HG02642 (cell line): ENCODE results near the gene GPR55.

Experiments used
- ATAC-seq: cut with Tn5 transposase; IDR thresholded peaks from one replicate; pipeline ENCODE4 v1.9.1; 2021; ENCODE audit warnings: mild to moderate bottlenecking; ENCODE audit not compliant: unreplicated experiment, poor library complexity

GPR55 gene

GRCh38 chr2:230904856-230905447 lies 20.1 kb downstream of the GPR55 start:
- no peak for ATAC-seq

DNA sequence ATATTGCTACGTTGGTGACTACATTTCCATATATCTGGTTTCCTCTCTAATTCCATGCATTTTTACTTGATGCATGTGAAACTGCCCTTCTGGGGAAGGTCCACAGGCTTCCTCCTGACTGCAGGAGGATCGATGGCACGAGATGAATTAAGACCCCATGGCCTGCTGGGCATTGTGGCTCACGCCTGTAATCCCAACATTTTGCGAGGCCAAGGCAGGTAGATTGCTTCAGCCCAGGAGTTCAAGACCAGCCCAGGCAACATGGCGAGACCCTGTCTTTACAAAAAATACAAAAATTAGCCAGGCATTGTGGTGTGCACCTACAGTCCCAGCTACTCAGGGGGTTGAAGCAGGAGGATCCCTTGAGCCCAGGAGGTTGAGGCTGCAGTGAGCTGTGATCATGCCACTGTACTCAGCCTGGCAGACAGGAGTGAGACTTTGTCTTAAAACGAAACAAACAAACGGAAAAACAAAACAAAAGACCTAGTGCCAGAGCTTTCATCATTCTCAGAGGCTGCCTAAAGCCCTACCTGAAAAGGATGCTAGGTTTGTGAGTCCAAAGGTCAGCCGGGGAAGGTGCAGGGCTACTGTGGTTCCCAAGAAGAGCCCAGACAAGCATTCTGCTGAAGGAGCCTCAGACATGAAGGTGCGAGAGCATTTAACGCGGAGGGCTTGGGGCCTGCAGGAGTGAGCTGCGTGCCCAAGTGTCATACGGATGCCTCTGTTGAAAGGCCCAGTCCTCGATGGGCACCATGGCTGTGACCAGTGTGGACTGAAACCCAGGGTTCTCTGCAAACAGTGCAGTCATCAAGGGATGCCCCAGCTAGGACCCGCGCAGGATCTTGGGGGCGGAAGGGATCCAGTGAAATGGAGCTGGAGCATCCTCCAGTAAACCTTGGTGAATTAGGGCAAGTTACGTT lies 21.6 kb downstream of the GPR55 start:
- no peak for ATAC-seq

DNA sequence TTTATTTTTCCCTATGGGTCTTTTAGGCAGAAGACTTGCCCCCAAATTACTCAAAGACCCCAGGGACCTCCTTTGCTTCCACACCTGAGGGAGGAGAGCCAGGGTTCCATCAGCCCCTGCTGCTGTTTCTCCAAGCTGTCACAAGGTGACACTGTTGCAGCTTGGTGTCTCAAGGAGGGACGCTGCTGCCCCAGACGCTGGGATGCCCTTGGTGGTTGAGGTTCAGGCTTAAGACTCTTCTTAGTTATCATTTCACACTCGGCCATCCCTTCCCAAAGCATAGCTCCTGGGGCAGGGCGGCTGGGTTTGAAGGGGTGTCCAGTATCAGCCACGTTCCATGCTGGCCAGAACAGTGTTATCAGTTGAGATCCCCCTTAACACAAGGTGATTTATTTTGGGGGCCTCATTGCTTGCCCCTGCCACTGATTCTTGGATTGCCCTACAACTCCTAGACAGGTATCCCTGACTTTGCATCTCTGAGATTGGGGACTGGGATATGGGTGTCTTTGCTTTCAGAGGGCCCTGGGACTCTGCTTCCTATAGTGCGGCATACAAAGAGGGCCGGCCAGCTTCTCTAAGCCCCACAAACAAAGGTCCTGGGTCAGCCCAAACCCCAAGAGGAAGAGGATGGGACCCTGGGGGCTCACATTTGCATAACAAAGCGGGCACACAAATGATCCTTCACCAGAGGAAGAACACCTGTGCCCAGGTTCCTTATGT lies 22.7 kb downstream of the GPR55 start:
- ATAC-seq = peak; percentile 77

DNA sequence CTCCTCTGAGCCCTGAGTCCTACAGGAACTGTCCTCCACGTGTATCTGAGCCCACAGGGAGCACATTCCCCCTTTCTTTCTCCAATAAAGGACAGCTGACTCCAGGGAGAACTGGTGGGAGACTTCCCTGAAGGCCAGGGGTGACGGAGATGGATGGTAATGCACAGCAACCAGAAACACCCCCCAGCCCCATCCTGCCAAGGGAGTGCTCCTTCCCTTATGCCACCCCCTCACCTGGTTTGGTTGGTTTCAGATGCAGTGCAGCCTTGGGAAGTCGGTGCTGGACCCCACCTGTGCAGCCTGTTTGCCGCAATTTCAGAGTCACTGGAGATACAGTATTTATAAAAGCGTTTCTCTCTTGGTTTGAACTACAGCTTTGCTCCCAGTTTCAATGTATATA lies 24.0 kb downstream of the GPR55 start:
- no peak for ATAC-seq

DNA sequence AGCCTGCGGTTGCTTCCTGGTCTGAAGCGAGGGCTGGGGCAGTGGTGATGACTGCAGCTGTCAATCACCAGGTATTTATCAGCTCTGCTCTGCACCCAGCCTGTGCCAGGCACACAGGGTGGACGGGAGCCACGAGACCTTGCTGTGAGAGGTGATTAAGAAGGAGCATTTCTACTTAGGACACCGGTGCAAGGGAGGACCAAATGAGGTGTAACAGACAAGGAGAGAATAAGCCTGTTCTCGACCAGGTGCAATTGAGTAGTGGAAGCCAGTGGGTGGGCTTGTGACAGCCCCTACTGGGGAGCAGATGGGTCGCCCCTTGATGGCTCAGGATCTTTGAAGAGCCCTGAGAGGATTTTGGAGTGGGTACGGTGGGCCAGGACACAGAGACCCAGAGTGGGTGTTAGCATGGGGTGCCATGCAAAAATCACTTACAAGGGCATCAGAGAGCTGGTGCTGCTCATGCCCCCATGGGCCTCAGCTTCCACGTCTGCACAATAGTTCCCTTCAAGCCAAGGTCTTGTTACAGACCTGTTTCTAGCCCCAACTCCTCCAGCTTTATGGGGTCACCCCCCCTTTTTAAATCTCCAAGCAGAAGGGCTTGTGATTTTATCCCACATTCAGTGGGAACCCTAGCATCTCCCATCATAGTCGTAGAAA lies 24.6 kb downstream of the GPR55 start:
- ATAC-seq = no peak

DNA sequence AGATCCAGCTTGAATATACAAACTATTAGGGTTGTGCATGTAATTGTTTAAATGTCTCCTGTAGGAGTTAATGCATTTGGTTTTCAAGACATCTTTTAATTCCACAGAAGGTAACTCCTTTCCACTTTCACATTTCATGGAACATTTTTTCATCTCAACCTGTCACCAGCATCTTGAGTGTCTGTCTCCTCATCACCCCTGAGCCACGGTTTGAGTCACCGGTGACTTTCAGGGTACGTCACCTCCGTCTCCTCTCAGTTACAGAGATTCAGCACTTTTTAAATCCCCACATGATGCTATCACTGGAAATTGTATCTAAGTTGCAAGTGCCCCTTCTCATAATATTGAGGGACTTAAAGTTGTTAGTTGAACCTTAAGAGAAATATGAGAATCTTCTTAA lies 25.3 kb downstream of the GPR55 start:
- ATAC-seq = no peak

DNA sequence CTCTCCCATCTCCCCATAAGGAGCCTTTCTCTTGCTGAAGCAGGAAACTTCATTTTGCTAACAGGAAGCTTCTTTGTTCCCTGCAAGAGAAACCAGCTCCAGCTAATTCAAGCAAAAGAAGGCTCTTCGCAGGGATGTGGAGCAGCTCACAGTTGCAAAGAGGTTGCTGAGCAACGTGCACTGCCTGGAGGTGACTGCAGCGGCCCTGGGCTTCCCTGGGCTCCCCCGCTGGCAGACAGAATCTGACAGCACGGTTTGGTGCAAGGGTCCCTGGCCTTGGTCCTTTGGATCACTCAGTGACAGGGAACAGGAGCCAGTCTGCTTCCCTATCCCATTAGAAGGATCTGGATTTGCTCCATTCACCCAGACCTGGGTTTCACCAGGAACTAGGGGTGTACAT lies 25.8 kb downstream of the GPR55 start:
- no peak for ATAC-seq

- no peak for ATAC-seq
These were observed 26.3 kb downstream of the GPR55 start for GRCh38 chr2:230898713-230899091.

GRCh38 chr2:230898016-230898712 lies 26.9 kb downstream of the GPR55 start:
- ATAC-seq = no peak

DNA sequence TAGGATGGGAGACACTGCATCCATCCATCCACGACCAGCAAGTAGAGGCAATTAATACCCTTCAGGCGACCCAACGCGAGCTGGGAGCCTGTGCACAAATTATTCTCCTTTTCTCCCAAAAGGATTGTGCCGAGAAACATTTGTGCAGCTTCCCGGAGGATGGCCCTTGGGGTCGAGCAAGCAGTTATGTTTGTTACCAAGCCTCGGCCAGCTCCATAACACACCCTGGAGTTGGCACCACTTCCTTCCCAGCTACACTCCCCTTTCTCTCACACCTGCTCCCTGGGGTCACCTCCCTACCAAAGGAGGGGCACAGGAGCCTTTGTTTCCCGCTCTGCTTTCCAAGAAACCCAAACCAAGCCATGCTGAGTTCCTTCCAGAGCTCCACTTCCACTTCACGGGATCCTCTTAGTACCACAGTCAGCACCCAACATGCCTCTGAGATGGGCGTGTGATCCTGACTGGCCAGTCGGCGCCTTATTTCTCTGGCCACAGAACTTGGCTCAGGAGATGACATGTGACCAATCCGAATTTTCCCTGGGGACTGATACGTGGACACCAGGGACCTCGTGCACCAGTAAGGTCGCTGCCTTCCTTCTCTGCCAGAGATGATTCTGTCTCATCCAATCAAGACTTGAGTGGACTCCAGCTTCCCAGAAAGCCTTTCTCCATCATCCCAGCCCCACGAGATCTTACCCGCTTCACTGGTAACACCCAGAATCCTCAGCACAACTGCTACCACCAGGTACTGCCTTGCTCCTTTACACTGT lies 28.5 kb downstream of the GPR55 start:
- ATAC-seq = no peak

GRCh38 chr2:230895536-230896345 lies 29.3 kb downstream of the GPR55 start:
- ATAC-seq = no peak

DNA sequence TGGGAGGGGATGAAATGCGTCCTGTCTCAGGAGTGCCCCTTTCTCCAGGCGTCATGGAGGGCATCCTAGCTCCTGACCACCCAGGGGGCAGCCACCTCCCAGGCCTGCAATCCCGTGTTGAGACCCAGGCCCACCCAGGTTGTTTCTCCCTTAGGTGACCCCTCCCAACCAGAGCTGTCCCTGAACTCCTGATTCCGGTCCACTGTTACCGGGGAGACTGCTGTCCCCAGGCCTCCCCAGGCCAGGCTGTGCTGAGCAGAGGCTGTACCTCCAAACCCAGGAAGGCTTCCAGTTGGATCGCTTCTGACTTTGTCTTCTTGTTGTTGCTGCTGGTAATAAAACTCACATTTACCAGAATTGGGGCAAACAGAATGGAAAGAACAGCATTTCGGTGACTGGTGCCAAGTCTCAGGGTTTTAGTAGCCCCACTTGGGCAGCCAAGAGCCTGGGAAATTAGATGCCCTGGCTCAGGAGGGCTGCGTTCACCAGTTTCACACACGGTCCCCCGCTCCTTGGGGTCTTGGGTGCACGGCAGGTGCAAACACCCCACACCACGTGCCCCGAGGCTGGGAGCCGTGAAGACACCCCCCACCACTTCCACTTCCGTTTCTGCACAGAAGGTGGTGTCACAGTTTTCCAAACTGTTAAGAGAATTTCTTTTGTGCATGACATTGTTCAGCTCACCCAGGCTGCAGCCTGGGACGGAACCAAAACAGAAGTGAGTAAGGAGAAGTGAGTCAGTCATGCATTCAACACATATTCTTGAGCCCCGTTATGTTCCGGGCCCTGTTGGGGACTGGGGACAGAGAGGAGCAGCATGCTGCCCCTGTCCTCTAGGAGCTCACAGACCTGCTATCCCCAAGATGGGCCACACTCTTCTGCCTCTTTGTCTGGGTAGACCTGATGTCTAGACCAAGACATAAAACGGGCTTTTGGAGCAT lies 30.9 kb downstream of the GPR55 start:
- ATAC-seq = no peak

- ATAC-seq = peak; percentile 70
These were observed 31.7 kb downstream of the GPR55 start for GRCh38 chr2:230893338-230893737.

GRCh38 chr2:230891509-230891908 lies 33.5 kb downstream of the GPR55 start:
- ATAC-seq = no peak

GRCh38 chr2:230891064-230891463 lies 34.0 kb downstream of the GPR55 start:
- ATAC-seq = no peak

DNA sequence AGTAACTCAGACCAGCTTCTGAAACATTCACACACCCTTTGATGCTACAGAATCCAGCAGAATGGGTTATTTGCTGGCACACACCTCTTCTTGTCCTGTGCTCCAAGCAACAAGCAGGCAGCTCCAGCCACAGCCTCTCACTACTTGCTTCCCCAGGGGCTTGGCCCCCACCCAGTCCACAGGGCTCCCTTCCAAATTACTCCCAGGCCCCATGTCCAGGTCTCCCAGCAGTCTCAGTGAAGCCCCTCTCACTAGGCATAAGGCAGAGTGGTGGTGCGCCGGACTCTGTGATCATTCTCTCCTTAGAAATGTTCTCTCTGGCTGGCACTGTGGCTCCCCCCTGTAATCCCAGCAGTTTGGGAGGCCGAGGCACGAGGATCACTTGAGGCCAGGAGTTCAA lies 34.4 kb downstream of the GPR55 start:
- no peak for ATAC-seq

DNA sequence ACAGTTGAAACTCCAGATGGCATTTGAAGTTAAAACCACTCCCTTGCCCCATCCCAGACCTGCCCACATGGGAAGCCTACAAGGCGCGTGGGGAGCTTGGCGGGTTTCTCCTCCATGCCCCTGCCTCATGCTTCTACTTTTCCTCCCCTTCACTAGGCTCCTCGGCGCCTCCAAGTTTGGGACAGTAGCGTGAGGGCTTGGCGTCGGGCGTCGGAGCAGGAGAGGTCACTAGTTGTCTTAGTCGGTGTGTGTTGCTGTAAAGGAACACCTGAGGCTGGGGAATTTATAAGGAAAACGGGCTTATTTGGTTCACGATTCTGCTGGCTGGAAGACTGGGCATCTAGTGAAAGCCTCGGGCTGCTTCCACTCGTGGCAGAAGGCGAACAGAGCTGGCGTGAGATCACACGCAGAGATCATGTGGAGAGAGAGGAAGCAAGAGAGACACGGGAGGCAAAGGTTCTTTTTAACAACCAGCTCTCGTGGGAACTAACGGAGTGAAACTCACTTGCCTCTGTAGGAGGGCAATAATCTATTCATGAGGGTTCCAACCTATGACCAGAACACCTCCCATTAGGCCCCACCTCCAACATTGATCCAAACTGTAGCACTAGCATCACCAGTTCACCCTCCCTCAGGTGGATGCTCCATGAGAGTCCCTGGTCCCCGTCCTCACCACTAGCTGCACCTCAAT lies 35.0 kb downstream of the GPR55 start:
- ATAC-seq = no peak
